AG04450 (cell line): Measurements from ENCODE around the gene CRIM1. TPM values are rescaled to one million over a fixed set of nuclear protein-coding genes. Genes with fewer than 3 reads are reported as not detected.

Experiments used
- CTCF ChIA-PET: fragments of 300-600, 350-600 bp; formaldehyde crosslinking; extraction: SDS; loops from one replicate; lab custom pipeline; 2022; ENCODE audit warnings: antibody characterized with exemption, inconsistent platforms; lab: Charles Lee
- POLR2A ChIA-PET: fragments of 350-600 bp; formaldehyde crosslinking; extraction: SDS; loops from one replicate; lab custom pipeline; 2021; ENCODE audit warnings: antibody characterized with exemption, inconsistent platforms; lab: Yijun Ruan, JAX
- DNase-seq: peaks from one replicate; pipeline ENCODE4 v3.0.0-alpha.2; 2011; ENCODE audit warnings: low read depth, low spot score
- H3K27ac ChIP-seq: one replicate; pipeline ENCODE4 v1.5.1; 2012; ENCODE audit warnings: low read depth, low read length, control low read depth
- H3K27me3 ChIP-seq: one replicate; pipeline ENCODE4 v1.6.0; 2012; ENCODE audit warnings: low read length; ENCODE audit not compliant: control insufficient read depth, insufficient read depth
- H3K4me3 ChIP-seq: 2 replicates; pipeline ENCODE4 v1.5.1; 2011; ENCODE audit warnings: mild to moderate bottlenecking, low read depth, low read length, control low read depth
- H3K9me3 ChIP-seq: 2 replicates; pipeline ENCODE4 v1.5.1; 2012; ENCODE audit warnings: low read length; ENCODE audit not compliant: control insufficient read depth, insufficient read depth
- polyA plus RNA-seq: library from polyadenylated mRNA; depleted of rRNA; stranded (reverse); fragments of >200 nt; gene quantifications from 2 replicates; pipeline ENCODE4 v1.2.3, GENCODE V29; 2011
- TF ChIP-seq, protein P1 (sequence below): IDR thresholded peaks from 2 replicates; pipeline ENCODE4 v1.5.1; 2011; ENCODE audit warnings: low read depth, low read length, control low read depth, inconsistent platforms

Gene CRIM1
- polyA plus RNA-seq, 1 experiment: 142 TPM

DNA sequence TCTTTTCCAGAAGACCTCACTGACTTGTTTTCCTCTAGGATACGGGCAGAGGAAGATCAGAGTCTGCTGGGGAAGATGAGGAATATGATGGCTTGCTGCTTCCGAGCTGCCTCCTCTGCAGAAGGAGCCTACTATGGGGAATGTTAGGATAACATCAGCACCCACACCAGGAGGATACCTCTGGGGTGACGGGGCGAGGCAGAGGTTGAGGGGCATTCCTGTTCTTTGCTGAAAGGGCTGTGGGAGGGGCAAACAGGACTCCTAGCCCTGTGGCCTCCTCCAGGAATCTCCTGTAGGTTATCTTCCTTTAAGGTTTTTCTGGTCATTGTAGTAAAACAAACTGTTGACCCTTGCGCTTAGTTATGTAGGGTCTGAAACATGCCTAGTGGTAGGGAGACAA is 102.5 kb downstream of the CRIM1 start:
- H3K4me3 ChIP-seq: no peak overlapping the region
- H3K27me3 ChIP-seq: no peaks in the 10 kb centered on the region
- ChIA-PET CTCF (interaction anchor here (0.9 to 2.2 kb wide), 2 partner anchors 86 to 105 kb away, joined by 3 to 14 read pairs; no protein-coding TSS in a partner anchor), POLR2A (no interaction called here)
- TF ChIP-seq, protein P1, sequence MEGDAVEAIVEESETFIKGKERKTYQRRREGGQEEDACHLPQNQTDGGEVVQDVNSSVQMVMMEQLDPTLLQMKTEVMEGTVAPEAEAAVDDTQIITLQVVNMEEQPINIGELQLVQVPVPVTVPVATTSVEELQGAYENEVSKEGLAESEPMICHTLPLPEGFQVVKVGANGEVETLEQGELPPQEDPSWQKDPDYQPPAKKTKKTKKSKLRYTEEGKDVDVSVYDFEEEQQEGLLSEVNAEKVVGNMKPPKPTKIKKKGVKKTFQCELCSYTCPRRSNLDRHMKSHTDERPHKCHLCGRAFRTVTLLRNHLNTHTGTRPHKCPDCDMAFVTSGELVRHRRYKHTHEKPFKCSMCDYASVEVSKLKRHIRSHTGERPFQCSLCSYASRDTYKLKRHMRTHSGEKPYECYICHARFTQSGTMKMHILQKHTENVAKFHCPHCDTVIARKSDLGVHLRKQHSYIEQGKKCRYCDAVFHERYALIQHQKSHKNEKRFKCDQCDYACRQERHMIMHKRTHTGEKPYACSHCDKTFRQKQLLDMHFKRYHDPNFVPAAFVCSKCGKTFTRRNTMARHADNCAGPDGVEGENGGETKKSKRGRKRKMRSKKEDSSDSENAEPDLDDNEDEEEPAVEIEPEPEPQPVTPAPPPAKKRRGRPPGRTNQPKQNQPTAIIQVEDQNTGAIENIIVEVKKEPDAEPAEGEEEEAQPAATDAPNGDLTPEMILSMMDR: no peak
- H3K9me3 ChIP-seq: no peaks in the 10 kb centered on the region
- DNase-seq: no peak
- no peak overlapping the region for H3K27ac ChIP-seq

DNA sequence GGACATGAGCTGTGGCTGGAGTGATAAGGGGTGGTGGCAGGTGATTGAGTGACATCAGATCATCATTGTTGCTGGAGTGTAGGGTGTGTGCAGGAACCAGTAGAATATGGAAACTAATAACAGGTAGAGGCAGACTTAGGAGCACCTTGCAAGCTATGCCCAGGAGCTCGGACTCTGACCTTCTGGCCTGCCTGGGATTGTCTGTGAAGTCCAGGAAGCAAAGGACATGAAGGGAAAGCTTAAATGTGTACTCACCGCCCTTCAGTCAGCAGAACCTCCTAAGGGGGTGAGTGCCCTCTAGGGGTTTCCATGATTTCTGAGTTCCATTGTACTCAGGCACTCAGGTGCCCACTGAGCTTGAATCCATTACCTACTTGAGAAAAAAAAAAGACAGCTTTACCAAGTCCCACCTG is 104.2 kb downstream of the CRIM1 start:
- CTCF ChIA-PET: interaction anchor here (0.6 to 2.2 kb wide), 26 partner anchors 10 to 311 kb away, joined by 3 to 14 read pairs (median 4); partner anchors contain the start of gene CRIM1
- Histone ChIP-seq H3K9me3 (no peaks in the 10 kb centered on the region), H3K27ac (peak overlapping the region; percentile 59), H3K4me3 (no peak overlapping the region), H3K27me3 (no peaks in the 10 kb centered on the region)
- TF ChIP-seq, protein P1: peak; percentile 57
- DNase-seq: no peak
- POLR2A ChIA-PET: interaction anchor here (1.6 to 2.2 kb wide), 2 partner anchors 62 to 104 kb away, joined by 4 to 12 read pairs; partner anchors contain the start of gene CRIM1

DNA sequence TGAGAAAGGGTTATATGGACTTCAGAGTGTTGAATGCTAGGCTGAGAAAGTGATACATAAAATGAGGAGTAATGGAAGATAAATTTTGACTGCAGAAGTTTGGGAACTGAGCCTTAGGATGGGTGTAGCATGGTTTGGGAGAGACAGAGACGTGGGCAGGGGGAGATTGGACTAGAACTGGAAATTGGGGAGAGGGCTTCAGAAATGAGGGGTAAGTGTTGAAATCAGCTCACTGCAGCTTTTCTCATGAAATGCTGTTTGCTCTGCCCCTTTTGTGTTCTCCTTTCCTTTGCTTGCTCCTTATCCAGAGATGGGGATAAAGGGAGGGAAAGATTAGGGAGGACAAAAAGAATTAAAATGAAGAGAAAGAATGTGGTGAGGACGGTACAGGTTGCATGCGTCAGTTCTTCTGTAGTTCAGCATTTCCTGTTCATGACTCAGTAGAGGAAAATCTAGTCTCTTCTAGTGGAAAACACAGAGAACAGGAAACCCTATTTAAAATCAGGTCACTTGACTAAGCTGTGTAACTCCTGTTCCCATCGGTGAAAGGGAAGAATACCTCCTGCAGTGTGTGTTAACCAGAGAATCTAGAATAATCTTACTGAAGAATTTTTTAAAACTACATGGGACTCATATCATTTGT is 105.6 kb downstream of the CRIM1 start:
- TF ChIP-seq, protein P1: no peak
- POLR2A ChIA-PET: interaction anchor here (0.7 to 2.2 kb wide), 4 partner anchors 10 to 105 kb away, joined by 3 to 12 read pairs (median 4); partner anchors contain the start of gene CRIM1
- DNase-seq: peak; percentile 80
- CTCF ChIA-PET: interaction anchor here (1.1 to 2.0 kb wide), 9 partner anchors 33 to 203 kb away, joined by 3 to 10 read pairs (median 5); partner anchors contain the start of gene CRIM1
- Histone ChIP-seq H3K27me3 (no peaks in the 10 kb centered on the region), H3K4me3 (no peak overlapping the region), H3K27ac (peak overlapping the region; percentile 91), H3K9me3 (no peaks in the 10 kb centered on the region)

GRCh38 chr2:36462311-36462935 is 106.8 kb downstream of the CRIM1 start:
- DNase-seq: no peak
- TF ChIP-seq, protein P1: no peak
- ChIA-PET POLR2A (interaction anchor here (0.6 kb wide), 1 partner anchor 50 kb away, joined by 3 read pairs; no protein-coding TSS in a partner anchor), CTCF (interaction anchor here (0.7 to 1.1 kb wide), 4 partner anchors 12 to 202 kb away, joined by 3 to 4 read pairs (median 3); no protein-coding TSS in a partner anchor)
- Histone ChIP-seq H3K27me3 (no peaks in the 10 kb centered on the region), H3K4me3 (no peak overlapping the region), H3K9me3 (no peaks in the 10 kb centered on the region), H3K27ac (peak overlapping the region; percentile 33)
